ELF-1 (cell line): ENCODE results near the gene AIP.
A peak's percentile ranks its signal among the peaks of the same experiment; 100 is the strongest.

Experiments used
- DNase-seq: peaks from one replicate; pipeline ENCODE4 v3.0.0-alpha.2; 2016; ENCODE audit warnings: low read depth, low spot score

Gene AIP

GRCh38 chr11:67493548-67494370, 10.9 kb downstream of the AIP start:
- DNase-seq: no peak

GRCh38 chr11:67494371-67495233, 11.8 kb downstream of the AIP start:
- no peak for DNase-seq

GRCh38 chr11:67495234-67496005, 12.6 kb downstream of the AIP start:
- no peak for DNase-seq

GRCh38 chr11:67496113-67496512, 13.3 kb downstream of the AIP start:
- DNase-seq: no peak

GRCh38 chr11:67497656-67498291, 14.9 kb downstream of the AIP start:
- DNase-seq: no peak

GRCh38 chr11:67498544-67498972, 15.7 kb downstream of the AIP start:
- DNase-seq: no peak

GRCh38 chr11:67499808-67500483, 17.1 kb downstream of the AIP start:
- DNase-seq: no peak

GRCh38 chr11:67500484-67500821, 17.6 kb downstream of the AIP start:
- no peak for DNase-seq

- DNase-seq: no peak
These were observed 18.2 kb downstream of the AIP start for GRCh38 chr11:67500831-67501715.

- no peak for DNase-seq
These were observed 19.0 kb downstream of the AIP start for GRCh38 chr11:67501854-67502253.

- no peak for DNase-seq
These were observed 19.6 kb downstream of the AIP start for GRCh38 chr11:67502328-67502979.

GRCh38 chr11:67503119-67504004, 20.5 kb downstream of the AIP start:
- DNase-seq: no peak

- DNase-seq: peak; percentile 17
These were observed 21.5 kb downstream of the AIP start for GRCh38 chr11:67504005-67504949.

GRCh38 chr11:67504950-67505581, 22.2 kb downstream of the AIP start, which contains the start of gene PITPNM1:
Gene PITPNM1 (minus strand): TSS chr11:67505363. CDS start chr11:67504180, 1,183 bp downstream.
- DNase-seq: peak; percentile 44

- DNase-seq: peak; percentile 92
These were observed 23.0 kb downstream of the AIP start for GRCh38 chr11:67505605-67506396.
